Caco-2 (cell line): Measurements from ENCODE around the gene MUC5B. TPM values are rescaled to one million over a fixed set of nuclear protein-coding genes. Genes with fewer than 3 reads are reported as not detected.
"Not testable (repeated sequence)": the region's sequence is repeated elsewhere in the genome, so short reads cannot be mapped to it uniquely, and the experiment has no call there.

ENCODE experiments used
- Bru-seq: library from RNA; stranded (reverse); fragments of 400-500 nt; gene quantifications from one replicate; lab custom pipeline; 2021; lab: Mats Ljungman, UMichigan
- BruChase-seq, 2 experiments: library from RNA; stranded (reverse); fragments of 400-500 nt; gene quantifications; one replicate each; lab custom pipeline; 2021; lab: Mats Ljungman, UMichigan
- BruUV-seq: library from RNA; stranded (reverse); fragments of 400-500 nt; replicated peaks from 2 replicates; lab custom pipeline; 2021; lab: Mats Ljungman, UMichigan
- CTCF ChIA-PET: fragments of 300-600 bp; sonication (Branson Sonifier 250); formaldehyde crosslinking; loops from one replicate; lab custom pipeline; 2022; ENCODE audit warnings: antibody characterized with exemption; lab: Charles Lee
- POLR2A ChIA-PET: fragments of 300-600 bp; sonication (Branson Sonifier 250); formaldehyde crosslinking; loops from one replicate; lab custom pipeline; 2022; ENCODE audit warnings: antibody characterized with exemption; lab: Charles Lee
- DNase-seq, 2 experiments: peaks; one replicate each; pipeline versions ENCODE4 v3.0.0 to v3.0.0-alpha.2; 2020 to 2022
- H3K27me3 ChIP-seq: replicated peaks from 2 replicates; pipeline ENCODE4 v1.6.0; 2011; ENCODE audit warnings: low read length; ENCODE audit not compliant: control insufficient read depth, insufficient read depth
- H3K36me3 ChIP-seq: 2 replicates; pipeline ENCODE4 v1.5.1; 2011; ENCODE audit warnings: low read length; ENCODE audit not compliant: control insufficient read depth, insufficient read depth
- H3K4me1 ChIP-seq: fragments of 250-450 bp; sonication (Bioruptor Pico); 2 replicates; pipeline ENCODE4 v1.5.1; 2020; ENCODE audit warnings: mild to moderate bottlenecking
- H3K4me3 ChIP-seq: 2 replicates; pipeline ENCODE4 v1.5.1; 2011; ENCODE audit warnings: low read depth, mild to moderate bottlenecking, control low read depth, low read length
- H3K9me3 ChIP-seq: fragments of 250-450 bp; sonication (Bioruptor Pico); 2 replicates; pipeline ENCODE4 v1.5.1; 2020; ENCODE audit warnings: mild to moderate bottlenecking, moderate library complexity
- H3K27ac Mint-ChIP-seq: one replicate; pipeline ENCODE4 v1.8.0; 2022; ENCODE audit warnings: mixed read lengths; ENCODE audit not compliant: unreplicated experiment
- H3K27me3 Mint-ChIP-seq: one replicate; pipeline ENCODE4 v1.8.0; 2022; ENCODE audit warnings: mixed read lengths; ENCODE audit not compliant: insufficient read depth, unreplicated experiment
- H3K36me3 Mint-ChIP-seq: one replicate; pipeline ENCODE4 v1.8.0; 2022; ENCODE audit warnings: mild to moderate bottlenecking, mixed read lengths; ENCODE audit not compliant: insufficient read depth, unreplicated experiment
- H3K4me1 Mint-ChIP-seq: one replicate; pipeline ENCODE4 v1.8.0; 2022; ENCODE audit warnings: low read depth, mixed read lengths; ENCODE audit not compliant: unreplicated experiment
- H3K4me3 Mint-ChIP-seq: one replicate; pipeline ENCODE4 v1.8.0; 2022; ENCODE audit warnings: mild to moderate bottlenecking, moderate library complexity, mixed read lengths; ENCODE audit not compliant: unreplicated experiment
- H3K9me3 Mint-ChIP-seq: one replicate; pipeline ENCODE4 v1.8.0; 2022; ENCODE audit warnings: mixed read lengths; ENCODE audit not compliant: unreplicated experiment
- CTCF ChIP-seq, 2 experiments: fragments of 200-600 bp in 1 of 2; IDR thresholded peaks; 1 replicate in 1 of 2; 2 replicates in 1 of 2; pipeline versions ENCODE4 v1.5.1 to v1.8.0; 2011 to 2022; ENCODE audit warnings: antibody characterized with exemption in 1 of 2, control low read depth in 1 of 2, inconsistent platforms in 1 of 2, low read depth in 1 of 2, low read length in 1 of 2, mild to moderate bottlenecking in 1 of 2, moderate library complexity in 1 of 2; ENCODE audit not compliant: insufficient read depth in 1 of 2, severe bottlenecking in 1 of 2, unreplicated experiment in 1 of 2
- intact Hi-C: fragments of 100-400 bp; cut with micrococcal nuclease; formaldehyde crosslinking; loops from one replicate; pipeline ENCODE4 v1.10.0; 2022; ENCODE audit not compliant: unreplicated experiment
- long read RNA-seq: library from polyadenylated mRNA; stranded (forward); transcript quantifications from one replicate; pipeline ENCODE4 v2.0.0, GENCODE V29; 2022
- total RNA-seq: library from RNA; stranded (reverse); gene quantifications from 2 replicates; pipeline ENCODE4 v1.2.3, GENCODE V29; 2022

Gene MUC5B, protein sequence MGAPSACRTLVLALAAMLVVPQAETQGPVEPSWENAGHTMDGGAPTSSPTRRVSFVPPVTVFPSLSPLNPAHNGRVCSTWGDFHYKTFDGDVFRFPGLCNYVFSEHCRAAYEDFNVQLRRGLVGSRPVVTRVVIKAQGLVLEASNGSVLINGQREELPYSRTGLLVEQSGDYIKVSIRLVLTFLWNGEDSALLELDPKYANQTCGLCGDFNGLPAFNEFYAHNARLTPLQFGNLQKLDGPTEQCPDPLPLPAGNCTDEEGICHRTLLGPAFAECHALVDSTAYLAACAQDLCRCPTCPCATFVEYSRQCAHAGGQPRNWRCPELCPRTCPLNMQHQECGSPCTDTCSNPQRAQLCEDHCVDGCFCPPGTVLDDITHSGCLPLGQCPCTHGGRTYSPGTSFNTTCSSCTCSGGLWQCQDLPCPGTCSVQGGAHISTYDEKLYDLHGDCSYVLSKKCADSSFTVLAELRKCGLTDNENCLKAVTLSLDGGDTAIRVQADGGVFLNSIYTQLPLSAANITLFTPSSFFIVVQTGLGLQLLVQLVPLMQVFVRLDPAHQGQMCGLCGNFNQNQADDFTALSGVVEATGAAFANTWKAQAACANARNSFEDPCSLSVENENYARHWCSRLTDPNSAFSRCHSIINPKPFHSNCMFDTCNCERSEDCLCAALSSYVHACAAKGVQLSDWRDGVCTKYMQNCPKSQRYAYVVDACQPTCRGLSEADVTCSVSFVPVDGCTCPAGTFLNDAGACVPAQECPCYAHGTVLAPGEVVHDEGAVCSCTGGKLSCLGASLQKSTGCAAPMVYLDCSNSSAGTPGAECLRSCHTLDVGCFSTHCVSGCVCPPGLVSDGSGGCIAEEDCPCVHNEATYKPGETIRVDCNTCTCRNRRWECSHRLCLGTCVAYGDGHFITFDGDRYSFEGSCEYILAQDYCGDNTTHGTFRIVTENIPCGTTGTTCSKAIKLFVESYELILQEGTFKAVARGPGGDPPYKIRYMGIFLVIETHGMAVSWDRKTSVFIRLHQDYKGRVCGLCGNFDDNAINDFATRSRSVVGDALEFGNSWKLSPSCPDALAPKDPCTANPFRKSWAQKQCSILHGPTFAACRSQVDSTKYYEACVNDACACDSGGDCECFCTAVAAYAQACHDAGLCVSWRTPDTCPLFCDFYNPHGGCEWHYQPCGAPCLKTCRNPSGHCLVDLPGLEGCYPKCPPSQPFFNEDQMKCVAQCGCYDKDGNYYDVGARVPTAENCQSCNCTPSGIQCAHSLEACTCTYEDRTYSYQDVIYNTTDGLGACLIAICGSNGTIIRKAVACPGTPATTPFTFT (N-terminal part only)
- total RNA-seq (not detected in 2 replicates), Bru-seq, nascent RNA (not detected), BruChase-seq, experiment 1, labeled RNA remaining after a 2-hour chase (not detected), BruChase-seq, experiment 2, labeled RNA remaining after a 6-hour chase (percentile 5 among the genes with signal in this experiment)
- long read RNA-seq = 0 reads

- H3K4me3 Mint-ChIP-seq = no peak within 1 kb of the TSS
- H3K36me3 Mint-ChIP-seq = no peaks in the 10 kb centered on the region
- H3K27ac Mint-ChIP-seq = no peak within 1 kb of the TSS
- H3K9me3 ChIP-seq = no peaks in the 10 kb centered on the region
- no peaks in the 10 kb centered on the region for H3K9me3 Mint-ChIP-seq
- H3K4me1 Mint-ChIP-seq = no peaks in the 10 kb centered on the region
- no peaks in the 10 kb centered on the region for H3K4me1 ChIP-seq
- H3K27me3 Mint-ChIP-seq = no peaks in the 10 kb centered on the region
- H3K27me3 ChIP-seq = no peaks in the 10 kb centered on the region
- H3K4me3 ChIP-seq = no peak within 1 kb of the TSS
- POLR2A ChIA-PET = no interaction called here
- no peaks in the 10 kb centered on the region for H3K36me3 ChIP-seq
- peak in 1 of 2 experiments; percentile 26 for DNase-seq
- no peak for TF ChIP-seq CTCF (IDR thresholded peaks at IDR 0.05; ENCODE audit: insufficient read depth in 1 of 2, low read depth in 1 of 2, low read length in 1 of 2, severe bottlenecking in 1 of 2, unreplicated experiment in 1 of 2)
- BruUV-seq = no TSS peak
- intact Hi-C loops = no loop called here
- CTCF ChIA-PET = no interaction called here
Observed at GRCh38 chr11:1222491-1223345, at the start of gene MUC5B. Gene MUC5B, plus strand, starts transcription at chr11:1223066. Its CDS starts 58 bp downstream, at chr11:1223124.

DNA sequence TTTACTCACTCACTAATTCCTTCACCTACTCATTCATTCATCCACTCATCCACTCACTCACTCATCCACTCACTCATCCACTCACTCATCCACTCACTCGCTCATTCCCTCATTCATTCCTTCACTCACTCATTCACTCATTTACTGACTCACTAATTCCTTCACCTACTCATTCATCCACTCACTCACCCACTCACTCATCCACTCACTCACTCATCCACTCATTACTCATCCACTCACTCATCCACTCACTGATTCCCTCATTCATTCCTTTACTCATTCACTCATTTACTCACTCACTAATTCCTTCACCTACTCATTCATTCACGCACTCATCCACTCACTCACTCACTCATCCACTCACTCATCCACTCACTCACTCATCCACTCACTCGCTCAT, 49.5 kb upstream of the MUC5B start:
- H3K9me3 Mint-ChIP-seq = peaks cover 30% of the 10 kb centered on the region
- CTCF ChIA-PET, H3K27me3 Mint-ChIP-seq, H3K4me1 Mint-ChIP-seq, BruUV-seq, H3K4me3 Mint-ChIP-seq, POLR2A ChIA-PET, H3K36me3 Mint-ChIP-seq, H3K4me1 ChIP-seq, H3K36me3 ChIP-seq, H3K9me3 ChIP-seq, H3K27me3 ChIP-seq, DNase-seq, intact Hi-C loops, H3K27ac Mint-ChIP-seq, H3K4me3 ChIP-seq: not testable (repeated sequence)
